HG03095 (cell line): Measurements from ENCODE around the gene PTGFR.

Experiments used
- ATAC-seq: cut with Tn5 transposase; IDR thresholded peaks from one replicate; pipeline ENCODE4 v1.9.1; 2021; ENCODE audit warnings: moderate library complexity; ENCODE audit not compliant: unreplicated experiment

The PTGFR gene

DNA sequence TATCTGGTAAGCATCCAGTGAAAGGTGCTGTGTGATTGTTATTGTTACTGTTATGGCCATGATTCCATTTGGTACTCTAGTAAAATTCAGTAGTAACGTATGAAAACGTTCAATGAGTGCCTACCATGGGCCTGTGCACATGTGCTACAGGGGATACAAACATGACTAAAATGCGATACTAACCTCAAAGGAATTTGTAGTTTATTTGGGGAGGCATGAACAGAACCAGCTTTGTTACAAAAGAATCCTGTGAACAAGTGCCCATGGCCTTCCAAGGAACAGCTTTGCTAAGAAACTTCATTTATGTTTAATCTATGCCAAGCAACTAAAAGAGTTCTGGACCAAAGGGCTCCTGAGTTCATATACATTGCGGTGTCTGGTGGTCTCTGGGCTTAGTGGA lies 28.7 kb downstream of the PTGFR start:
- ATAC-seq: no peak

GRCh38 chr1:78520216-78520615 lies 29.4 kb downstream of the PTGFR start:
- no peak for ATAC-seq

DNA sequence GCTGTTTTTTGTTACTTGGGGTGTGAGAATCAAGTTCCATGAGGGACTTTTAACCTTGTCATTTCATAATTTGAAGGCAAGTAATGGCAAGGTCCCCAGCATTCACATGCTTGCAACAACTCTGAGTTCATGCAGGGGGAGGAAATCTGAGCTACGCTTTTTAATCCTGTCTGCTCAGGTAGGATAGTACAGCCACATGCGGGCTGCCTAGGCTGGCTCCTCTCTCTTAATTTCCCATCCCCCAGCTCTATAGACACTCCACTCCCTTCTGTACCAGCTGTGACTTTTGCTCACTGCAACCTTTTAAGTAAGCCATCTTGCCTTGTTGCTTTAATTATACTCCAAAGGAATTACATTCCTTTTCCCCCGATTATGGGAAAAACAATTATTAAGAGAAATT lies 30.1 kb downstream of the PTGFR start:
- no peak for ATAC-seq

DNA sequence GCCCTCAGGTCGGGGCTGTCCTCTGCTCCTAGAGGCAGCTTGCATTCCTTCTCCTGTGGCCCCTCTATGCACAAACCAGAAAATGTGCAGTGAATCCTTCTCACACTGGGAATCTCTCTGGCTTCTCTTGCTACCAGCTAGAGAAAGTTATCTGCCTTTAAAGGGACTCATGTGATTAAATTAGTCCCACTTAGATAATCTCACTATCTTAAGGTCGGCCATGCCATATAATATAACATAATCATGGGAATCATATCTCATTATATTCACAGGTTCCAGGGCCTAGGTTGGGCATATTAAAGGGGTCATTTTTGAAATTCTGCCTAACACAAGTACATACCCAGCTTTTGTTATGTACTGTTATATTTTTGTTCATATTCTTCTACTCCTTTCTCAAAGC lies 31.4 kb downstream of the PTGFR start:
- ATAC-seq: no peak

DNA sequence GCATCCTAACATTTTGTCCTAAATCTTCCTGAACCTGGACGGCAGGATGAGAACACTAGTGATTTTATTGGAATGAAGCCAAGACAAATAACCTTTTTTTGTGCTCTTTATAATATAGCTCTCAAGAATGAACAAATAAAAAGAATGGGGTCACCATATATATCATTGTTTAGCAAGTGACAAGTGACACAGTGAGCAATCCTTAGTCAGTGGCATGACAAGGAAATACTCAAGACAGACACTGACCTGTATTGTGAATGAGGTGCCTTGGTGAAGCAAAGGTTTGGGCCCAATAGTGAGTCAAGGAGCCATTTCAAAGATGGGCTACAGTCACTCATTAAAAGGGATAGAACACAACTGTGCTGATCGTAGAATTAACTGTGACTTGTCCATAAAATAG lies 35.7 kb downstream of the PTGFR start:
- no peak for ATAC-seq

DNA sequence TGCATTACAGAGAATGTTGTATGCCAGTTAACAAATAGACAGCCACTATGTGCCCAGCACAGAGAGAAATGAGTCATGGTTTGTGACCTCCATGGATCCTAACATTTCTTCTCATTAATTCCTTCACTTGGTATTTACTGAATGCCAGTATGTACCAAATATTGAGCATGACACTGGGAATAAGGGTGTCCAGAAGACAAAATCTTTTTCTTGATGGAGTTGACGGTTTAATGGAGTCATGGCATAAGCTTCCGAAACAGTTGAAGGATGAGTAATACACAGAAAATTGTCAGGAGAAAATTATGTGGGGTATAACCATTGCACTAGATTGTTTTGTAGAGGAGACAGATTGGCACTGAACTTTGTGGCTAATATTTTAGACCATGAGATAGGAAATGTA lies 36.9 kb downstream of the PTGFR start:
- ATAC-seq: no peak

DNA sequence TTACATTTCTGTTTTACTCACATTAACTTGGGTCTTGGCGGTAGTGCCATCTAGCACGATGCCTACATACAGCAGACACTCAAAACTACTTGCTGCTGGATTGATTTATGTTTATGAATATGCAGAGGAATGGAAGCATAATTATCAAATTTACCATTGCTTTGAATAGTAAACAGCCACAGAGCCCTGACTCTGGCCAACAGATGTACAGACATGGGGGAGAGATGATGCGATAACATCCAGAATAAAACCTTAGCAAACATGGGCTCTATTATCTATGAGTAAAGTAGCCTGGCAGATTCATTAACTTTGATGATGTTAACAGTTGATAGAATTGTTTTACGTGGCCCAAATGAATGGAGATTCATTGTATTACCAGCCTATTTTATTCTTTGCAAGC lies 42.8 kb downstream of the PTGFR start:
- no peak for ATAC-seq

DNA sequence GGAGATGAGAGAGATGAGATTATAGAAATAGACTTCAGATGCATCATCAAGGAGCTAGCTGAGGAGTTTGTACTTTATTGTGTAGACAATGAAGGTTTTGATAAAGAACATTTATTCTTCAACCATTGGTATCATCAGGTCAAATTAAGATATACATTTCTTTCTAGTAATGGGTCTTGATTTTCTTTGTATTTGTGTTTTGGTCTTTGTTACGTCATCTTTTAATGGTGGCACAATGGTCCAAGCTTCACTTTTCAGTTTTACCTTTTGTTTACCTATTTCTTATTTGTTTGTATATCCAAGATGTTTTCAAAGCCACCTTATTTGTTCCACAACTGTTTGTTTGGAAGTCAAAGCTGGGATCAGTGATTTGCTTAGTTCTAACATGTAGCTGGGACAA lies 44.5 kb downstream of the PTGFR start:
- ATAC-seq: no peak

DNA sequence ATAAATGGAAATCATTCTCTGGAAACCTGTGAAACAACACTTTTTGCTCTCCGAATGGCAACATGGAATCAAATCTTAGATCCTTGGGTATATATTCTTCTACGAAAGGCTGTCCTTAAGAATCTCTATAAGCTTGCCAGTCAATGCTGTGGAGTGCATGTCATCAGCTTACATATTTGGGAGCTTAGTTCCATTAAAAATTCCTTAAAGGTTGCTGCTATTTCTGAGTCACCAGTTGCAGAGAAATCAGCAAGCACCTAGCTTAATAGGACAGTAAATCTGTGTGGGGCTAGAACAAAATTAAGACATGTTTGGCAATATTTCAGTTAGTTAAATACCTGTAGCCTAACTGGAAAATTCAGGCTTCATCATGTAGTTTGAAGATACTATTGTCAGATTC lies 45.7 kb downstream of the PTGFR start:
- ATAC-seq: no peak

GRCh38 chr1:78540048-78540447 lies 49.3 kb downstream of the PTGFR start:
- ATAC-seq: no peak

GRCh38 chr1:78541479-78541878 lies 50.7 kb downstream of the PTGFR start:
- ATAC-seq: no peak

DNA sequence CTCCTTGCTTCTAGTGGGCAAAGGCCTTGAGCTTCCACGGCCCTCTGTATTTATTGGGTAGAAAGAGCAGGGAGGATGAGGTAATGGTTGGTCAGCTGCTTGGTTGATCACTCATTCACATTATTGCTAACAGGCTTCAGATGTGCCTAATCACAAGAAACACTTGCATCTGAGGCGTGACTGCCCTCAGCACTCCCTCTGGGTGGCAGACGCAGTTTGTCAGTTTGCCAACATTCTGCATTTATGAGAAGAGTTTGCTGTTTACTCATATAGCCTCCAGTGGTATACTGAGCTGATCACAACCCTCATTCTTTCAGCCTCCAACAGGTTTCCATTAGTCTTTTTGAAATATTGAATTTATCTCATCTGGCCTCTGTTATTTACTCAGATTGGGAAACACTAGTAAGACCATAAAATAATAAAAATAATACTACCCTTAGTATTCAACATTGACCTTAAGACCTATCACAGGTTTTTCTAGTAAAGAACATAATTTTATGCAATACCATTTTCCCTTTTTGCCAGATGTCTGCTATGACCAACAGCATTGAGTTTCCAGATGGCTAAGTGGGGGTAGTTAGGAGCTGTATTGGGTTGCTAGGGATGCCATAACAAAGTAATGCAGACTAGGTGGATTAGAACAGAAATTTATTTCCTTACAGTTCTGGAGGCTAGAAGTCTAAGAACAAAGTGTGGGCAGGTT lies 53.3 kb downstream of the PTGFR start:
- ATAC-seq: no peak

DNA sequence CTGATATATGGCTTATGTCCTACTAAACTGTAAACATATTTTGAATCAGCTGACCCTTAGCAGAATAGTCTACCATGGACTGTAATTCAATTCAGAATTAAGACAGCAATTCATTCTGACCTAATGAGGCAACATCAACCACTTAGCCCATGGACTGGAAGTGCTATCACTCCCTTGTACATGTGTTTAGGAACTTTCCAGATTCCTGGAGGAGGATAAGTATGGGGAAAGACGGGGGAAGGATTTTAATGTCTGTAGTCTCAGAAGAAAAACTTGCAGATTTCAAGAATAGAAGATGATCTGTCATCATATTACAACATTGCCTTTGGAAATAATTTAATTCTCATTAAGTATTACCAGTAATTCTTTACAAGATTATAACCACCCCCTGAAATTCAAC lies 56.3 kb downstream of the PTGFR start:
- ATAC-seq: no peak

GRCh38 chr1:78549331-78549730 lies 58.6 kb downstream of the PTGFR start:
- ATAC-seq: no peak

- no peak for ATAC-seq
Measured at GRCh38 chr1:78549891-78550290, 59.1 kb downstream of the PTGFR start.

DNA sequence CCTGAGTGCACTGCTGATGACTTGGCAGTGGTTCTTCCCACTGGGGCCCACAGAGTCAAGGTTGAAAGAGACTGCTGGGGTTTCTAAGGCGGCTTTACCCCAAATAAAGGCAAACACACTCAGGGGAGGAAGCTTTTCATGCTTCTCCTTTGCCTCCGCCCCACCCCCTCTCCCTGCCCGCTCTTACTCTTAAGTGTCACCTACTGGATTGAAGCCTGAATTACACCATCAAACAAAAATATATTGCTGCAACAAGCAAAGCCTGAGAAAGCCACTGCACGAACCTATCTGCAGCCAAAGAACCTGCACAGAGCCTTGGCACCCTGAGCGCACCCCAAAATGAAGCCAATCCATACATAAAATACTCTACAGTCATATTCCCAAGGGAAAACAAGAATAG lies 63.1 kb downstream of the PTGFR start:
- no peak for ATAC-seq

DNA sequence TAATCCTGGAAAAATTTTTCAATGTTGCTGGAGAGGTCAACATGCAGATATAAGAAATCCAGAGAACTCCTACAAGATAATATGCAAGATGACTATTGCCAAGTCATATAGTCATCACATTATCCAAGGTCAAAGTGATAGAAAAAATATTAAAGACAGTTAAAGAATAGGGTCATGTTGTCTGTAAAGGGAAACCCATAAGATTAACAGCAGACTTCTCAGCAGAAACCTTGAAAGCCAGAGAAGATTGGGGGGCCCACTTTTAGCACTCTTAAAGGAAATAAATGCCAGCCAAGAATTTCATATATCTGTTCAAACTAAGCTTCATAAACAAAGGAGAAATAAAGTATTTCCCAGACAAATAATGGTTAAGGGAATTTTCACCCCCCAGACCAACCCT lies 64.1 kb downstream of the PTGFR start:
- no peak for ATAC-seq

DNA sequence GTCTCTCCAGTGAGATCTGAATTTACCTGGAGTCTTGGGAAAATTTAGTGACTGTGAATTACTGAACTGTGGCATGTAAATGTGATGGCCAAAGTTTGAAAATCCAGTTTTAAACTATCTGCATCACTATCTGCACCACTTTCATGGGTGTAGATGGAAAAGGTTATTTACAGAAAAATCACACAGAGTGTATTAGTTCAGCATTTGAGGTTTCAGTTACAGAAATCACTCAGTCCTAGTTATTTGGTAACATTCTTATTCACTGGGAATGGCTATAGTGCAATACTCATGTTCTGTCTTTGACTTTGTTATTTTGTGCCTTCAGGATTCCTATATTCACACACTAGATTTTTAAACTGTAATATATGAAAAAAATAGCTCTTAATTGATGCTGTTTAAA lies 68.9 kb downstream of the PTGFR start:
- ATAC-seq: no peak

DNA sequence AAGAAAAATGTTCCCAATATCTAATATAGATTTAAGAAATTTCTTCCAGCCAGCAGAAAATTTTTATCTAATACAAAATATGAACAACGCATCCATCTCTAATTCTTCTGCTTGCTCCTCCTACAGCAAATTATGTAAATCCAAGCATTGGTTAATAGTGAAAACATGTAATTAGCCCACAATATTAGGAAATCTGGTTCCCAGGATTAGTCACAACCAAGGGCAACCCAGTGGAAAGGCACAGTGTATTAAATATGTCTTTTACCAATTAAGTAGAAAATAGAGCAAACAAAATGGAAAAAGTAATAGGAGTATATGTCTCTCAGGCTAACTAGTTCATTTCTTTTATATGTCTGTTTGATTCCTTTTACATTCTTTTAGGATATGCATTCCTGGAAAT lies 70.0 kb downstream of the PTGFR start:
- ATAC-seq: no peak

- ATAC-seq: no peak
Measured at GRCh38 chr1:78561856-78562255, 71.1 kb downstream of the PTGFR start.

DNA sequence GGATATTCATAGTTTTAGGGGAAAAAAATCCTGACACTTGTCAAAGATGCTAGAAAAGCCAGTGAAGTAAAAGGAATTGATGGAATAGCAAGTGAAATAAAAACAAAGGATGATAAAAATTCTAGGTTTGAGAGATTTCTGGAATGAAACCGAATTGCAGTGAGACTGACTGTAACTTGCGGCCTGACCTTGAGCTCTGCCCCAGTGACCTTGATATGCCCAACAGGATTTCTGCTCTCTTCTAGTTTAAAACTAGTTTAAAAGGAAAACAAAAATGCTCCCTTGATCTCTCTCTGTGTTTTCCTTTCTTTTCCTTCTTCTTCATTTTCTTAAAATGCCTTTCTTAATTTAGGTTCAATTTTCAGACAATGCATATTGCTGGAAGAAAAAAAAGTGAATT lies 74.6 kb downstream of the PTGFR start:
- ATAC-seq: no peak

DNA sequence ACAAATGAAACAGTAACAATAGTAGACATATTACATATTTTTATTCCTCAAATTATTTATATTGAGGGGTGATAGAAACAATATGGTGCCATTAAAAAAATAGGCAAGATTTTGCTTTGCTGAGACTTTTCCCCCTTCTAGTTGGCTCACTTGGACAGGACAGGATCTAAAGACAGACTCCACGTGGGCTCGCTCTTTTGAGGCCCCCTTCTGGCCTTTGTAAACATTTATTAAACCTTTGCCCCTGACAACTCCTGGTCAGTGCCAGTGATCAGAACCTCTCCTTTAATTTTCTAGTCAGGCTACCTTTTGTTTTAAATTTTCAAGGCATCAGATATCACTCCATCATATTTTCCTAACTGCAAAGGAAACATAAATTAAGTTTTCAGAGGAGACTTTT lies 79.8 kb downstream of the PTGFR start:
- ATAC-seq: no peak

DNA sequence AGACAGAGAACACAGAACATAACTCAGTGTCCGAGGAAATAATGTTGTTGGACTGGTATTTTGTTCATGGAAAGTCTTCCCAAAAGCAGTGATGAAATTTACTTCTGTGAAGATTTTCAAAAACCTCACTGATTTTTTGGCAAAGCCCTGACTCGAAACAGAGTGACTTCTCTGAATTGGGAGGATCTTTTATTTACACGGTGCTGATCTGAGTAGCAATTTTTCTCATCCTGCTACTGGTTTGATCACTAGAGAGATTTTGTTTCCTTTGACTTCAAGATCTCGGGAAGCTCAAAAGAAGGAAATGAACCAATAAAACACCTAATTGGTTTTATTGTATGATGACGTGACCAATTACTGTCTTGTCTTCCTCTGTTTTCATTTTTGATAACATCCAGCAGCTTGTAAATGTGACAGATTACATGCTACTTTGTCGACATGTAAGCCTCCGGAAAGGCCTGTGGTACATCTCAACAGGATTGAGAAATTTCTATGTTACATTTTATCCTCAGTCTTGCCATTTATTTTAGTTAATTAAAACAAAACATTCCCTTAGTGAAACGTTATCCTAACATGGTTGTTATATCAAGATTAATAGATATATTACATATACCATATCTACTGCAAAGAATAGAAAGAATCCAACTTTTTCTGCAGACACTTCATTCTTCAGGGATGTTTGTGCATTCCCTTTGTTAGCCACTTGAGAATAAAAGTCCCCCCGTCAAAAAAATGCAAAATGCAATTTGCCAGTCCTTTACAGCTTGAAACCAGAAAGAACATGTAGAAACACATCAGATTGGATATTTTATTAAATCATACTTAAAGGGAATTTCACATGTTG lies 86.7 kb downstream of the PTGFR start:
- no peak for ATAC-seq
